ENCODE results near the gene FAM107B.

FAM107B gene

GRCh38 chr10:14533295-14533694, 241.4 kb downstream of the FAM107B start:
- DNase-seq (ENCODE audit: low spot score) = no peak

GRCh38 chr10:14532473-14533251, 242.0 kb downstream of the FAM107B start:
- DNase-seq (ENCODE audit: low spot score) = no peak

GRCh38 chr10:14531974-14532373, 242.7 kb downstream of the FAM107B start:
- no peak for DNase-seq (ENCODE audit: low spot score)

GRCh38 chr10:14530465-14530864, 244.2 kb downstream of the FAM107B start:
- DNase-seq (ENCODE audit: low spot score) = no peak

- no peak for DNase-seq (ENCODE audit: low spot score)
Observed at GRCh38 chr10:14529351-14529750, 245.3 kb downstream of the FAM107B start.

- no peak for DNase-seq (ENCODE audit: low spot score)
Observed at GRCh38 chr10:14528450-14528849, 246.2 kb downstream of the FAM107B start.

GRCh38 chr10:14527915-14528314, 246.8 kb downstream of the FAM107B start:
- DNase-seq (ENCODE audit: low spot score) = no peak

GRCh38 chr10:14527134-14527844, 247.4 kb downstream of the FAM107B start:
- no peak for DNase-seq (ENCODE audit: low spot score)

- DNase-seq (ENCODE audit: low spot score) = no peak
Observed at GRCh38 chr10:14526326-14526725, 248.4 kb downstream of the FAM107B start.

- DNase-seq (ENCODE audit: low spot score) = peak; percentile 21
Observed at GRCh38 chr10:14524691-14525324, 249.9 kb downstream of the FAM107B start.

GRCh38 chr10:14523286-14523685, 251.4 kb downstream of the FAM107B start:
- DNase-seq (ENCODE audit: low spot score) = no peak

- no peak for DNase-seq (ENCODE audit: low spot score)
Observed at GRCh38 chr10:14519785-14520184, 254.9 kb downstream of the FAM107B start.

GRCh38 chr10:14518149-14518548, 256.5 kb downstream of the FAM107B start:
- DNase-seq (ENCODE audit: low spot score) = no peak

GRCh38 chr10:14513123-14513522, 261.6 kb downstream of the FAM107B start:
- DNase-seq (ENCODE audit: low spot score) = no peak

GRCh38 chr10:14510346-14510745, 264.4 kb downstream of the FAM107B start:
- DNase-seq (ENCODE audit: low spot score) = no peak

GRCh38 chr10:14508725-14509124, 266.0 kb downstream of the FAM107B start:
- DNase-seq (ENCODE audit: low spot score) = no peak

- DNase-seq (ENCODE audit: low spot score) = no peak
Observed at GRCh38 chr10:14507781-14508180, 266.9 kb downstream of the FAM107B start.

- no peak for DNase-seq (ENCODE audit: low spot score)
Observed at GRCh38 chr10:14507176-14507575, 267.5 kb downstream of the FAM107B start.

- DNase-seq (ENCODE audit: low spot score) = no peak
Observed at GRCh38 chr10:14502431-14502830, 272.3 kb downstream of the FAM107B start.

- DNase-seq (ENCODE audit: low spot score) = no peak
Observed at GRCh38 chr10:14500172-14500765, 274.4 kb downstream of the FAM107B start.

- DNase-seq (ENCODE audit: low spot score) = no peak
Observed at GRCh38 chr10:14499601-14499904, 275.1 kb downstream of the FAM107B start.

GRCh38 chr10:14498326-14498725, 276.4 kb downstream of the FAM107B start:
- DNase-seq (ENCODE audit: low spot score) = no peak

GRCh38 chr10:14491811-14492210, 282.9 kb downstream of the FAM107B start:
- no peak for DNase-seq (ENCODE audit: low spot score)
